Right lobe of liver (tissue), 5 donors: ENCODE data around the gene PPP2R5D. TPM values are rescaled to one million over a fixed set of nuclear protein-coding genes. Genes with fewer than 3 reads are reported as not detected.

ENCODE experiments used
- total RNA-seq, 6 experiments: library from RNA; depleted of rRNA in 2 of 6; stranded (reverse); fragments of >200 nt in 2 of 6; fragmentation: NEBNext Ultra II Directional in 3 of 6; extraction: Animal tissue kit (Norgen Biotek cat#: 25700) in 3 of 6; gene quantifications; one replicate each; pipeline versions ENCODE4 v1.1.0 to v1.2.4, GENCODE V29; 2016 to 2023
- donor health status: DM: no; HTN: no; CAD: no.
- donor health status: DM: no; HTN: no; CAD: no.
- donor health status: DM: no; HTN: yes; CAD: no.
- donor health status: DM: no; HTN: yes; CAD: no.

The PPP2R5D gene
- total RNA-seq, 6 experiments from 2014 or later, result 11.5 to 24.0 (median 16.3) TPM

Other genes with a start within 250 kb of the PPP2R5D start
- 10 to 100 TPM in 2 of 6 experiments, 1 to 10 TPM in 4; 5.4 to 12.2 (median 6.3) TPM for gene TBCC, start 238.5 kb upstream of the PPP2R5D start, total RNA-seq
- 1 to 10 TPM; 4.3 to 6.0 (median 5.5) TPM for gene BICRAL, start 202.5 kb upstream of the PPP2R5D start, total RNA-seq
- gene RPL7L1, start 105.0 kb upstream of the PPP2R5D start, total RNA-seq, result 100 to 1,000 TPM in 1 of 6 experiments, 10 to 100 TPM in 5; 36.6 to 114 (median 44.2) TPM
- under 1 TPM in 3 of 6 experiments, not detected in 3; 0.31 to 0.46 (median 0.37) TPM for gene PTCRA, start 68.5 kb upstream of the PPP2R5D start, total RNA-seq
- 10 to 100 TPM; 11.1 to 75.4 (median 28.8) TPM for gene CNPY3, start 55.1 kb upstream of the PPP2R5D start, total RNA-seq
- 100 to 1,000 TPM in 3 of 6 experiments, 10 to 100 TPM in 3; 13.7 to 470 (median 107) TPM for gene GNMT, start 23.8 kb upstream of the PPP2R5D start, total RNA-seq
- gene PEX6, start 5.4 kb upstream of the PPP2R5D start, total RNA-seq, result 10 to 100 TPM; 15.7 to 25.9 (median 21.3) TPM
- gene MEA1, start 29.4 kb downstream of the PPP2R5D start, total RNA-seq, result 10 to 100 TPM; 19.1 to 39.1 (median 25.2) TPM
- 10 to 100 TPM; 26.4 to 46.2 (median 41.7) TPM for gene KLHDC3, start 29.7 kb downstream of the PPP2R5D start, total RNA-seq
- gene RRP36, start 37.1 kb downstream of the PPP2R5D start, total RNA-seq, result 10 to 100 TPM; 21.8 to 45.0 (median 23.3) TPM
- gene CUL7, start 69.3 kb downstream of the PPP2R5D start, total RNA-seq, result 10 to 100 TPM in 1 of 6 experiments, 1 to 10 TPM in 5; 6.5 to 12.7 (median 8.8) TPM
- 10 to 100 TPM; 41.6 to 63.1 (median 60.4) TPM for gene MRPL2, start 74.9 kb downstream of the PPP2R5D start, total RNA-seq
- gene KLC4, start 75.1 kb downstream of the PPP2R5D start, total RNA-seq, result 100 to 1,000 TPM in 1 of 6 experiments, 10 to 100 TPM in 5; 45.8 to 134 (median 65.0) TPM
- gene PTK7, start 91.7 kb downstream of the PPP2R5D start, total RNA-seq, result 1 to 10 TPM in 3 of 6 experiments, under 1 TPM in 3; 0.55 to 1.8 (median 0.99) TPM
- 10 to 100 TPM in 4 of 6 experiments, 1 to 10 TPM in 2; 4.9 to 17.0 (median 11.3) TPM for gene SRF, start 186.7 kb downstream of the PPP2R5D start, total RNA-seq
- 10 to 100 TPM; 14.4 to 17.7 (median 15.2) TPM for gene CUL9, start 197.6 kb downstream of the PPP2R5D start, total RNA-seq
- gene DNPH1, start 244.9 kb downstream of the PPP2R5D start, total RNA-seq, result 100 to 1,000 TPM in 2 of 6 experiments, 10 to 100 TPM in 4; 50.7 to 107 (median 62.4) TPM